GDM1 (cell line): ENCODE results near the gene ZFP69.
A peak's percentile ranks its signal among the peaks of the same experiment; 100 is the strongest.

Experiments used
- DNase-seq: peaks from one replicate; lab custom pipeline; 2025; lab: John Stamatoyannopoulos, UW

ZFP69 gene

DNA sequence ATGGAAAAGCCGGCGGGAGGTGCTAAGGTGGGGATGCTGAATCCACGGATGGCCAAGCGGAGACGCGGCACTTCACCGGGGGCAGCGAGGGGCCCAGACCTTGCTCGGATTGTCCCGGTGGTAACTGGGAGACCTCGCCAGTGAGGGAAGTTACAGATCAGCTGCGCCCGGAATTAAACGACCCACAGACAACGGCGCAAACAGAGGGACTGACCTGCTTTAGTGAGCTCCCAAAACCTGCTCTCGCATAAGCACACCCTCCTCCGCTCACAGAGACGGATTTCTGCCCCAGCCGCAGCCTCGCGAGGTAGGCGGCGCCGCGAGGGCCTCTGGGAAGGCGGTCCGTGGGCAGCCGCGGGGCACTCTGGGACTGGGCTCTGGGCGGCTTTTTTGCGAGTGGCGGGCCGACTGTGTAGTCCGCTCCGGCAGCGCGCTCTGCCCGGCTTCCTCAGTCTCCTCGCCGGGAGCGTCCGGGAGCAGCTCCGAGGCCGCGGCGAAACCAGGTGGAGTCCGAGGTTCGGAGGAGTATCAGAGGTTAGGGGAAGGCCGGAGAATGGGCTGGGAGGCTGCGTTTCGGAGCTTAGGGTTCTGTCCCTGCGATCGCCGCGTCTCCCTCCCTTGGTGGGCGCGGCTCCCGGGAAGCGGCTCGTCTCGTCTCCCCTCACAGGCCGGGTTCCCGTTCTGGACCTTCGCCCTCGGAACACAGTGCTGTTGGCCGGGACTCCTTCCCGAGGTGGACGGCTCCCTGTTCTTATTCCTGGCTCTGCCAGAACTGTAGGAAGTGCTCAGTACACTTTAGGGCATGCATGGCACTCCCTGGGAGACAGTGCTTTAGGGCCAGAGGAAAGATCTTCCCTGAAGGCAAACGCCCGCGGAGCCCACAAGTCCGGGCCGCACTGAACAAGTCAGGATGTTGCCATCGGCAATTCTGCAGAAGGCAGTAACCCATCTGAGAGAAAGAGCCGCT is 31.6 kb downstream of the ZFP69 start, which contains the start of gene EXO5:
Gene EXO5 (plus strand): TSS at position 393 of the 967 bp plus-strand sequence. CDS start 5,778 bp downstream, outside the sequence.
- peak; percentile 41 for DNase-seq

DNA sequence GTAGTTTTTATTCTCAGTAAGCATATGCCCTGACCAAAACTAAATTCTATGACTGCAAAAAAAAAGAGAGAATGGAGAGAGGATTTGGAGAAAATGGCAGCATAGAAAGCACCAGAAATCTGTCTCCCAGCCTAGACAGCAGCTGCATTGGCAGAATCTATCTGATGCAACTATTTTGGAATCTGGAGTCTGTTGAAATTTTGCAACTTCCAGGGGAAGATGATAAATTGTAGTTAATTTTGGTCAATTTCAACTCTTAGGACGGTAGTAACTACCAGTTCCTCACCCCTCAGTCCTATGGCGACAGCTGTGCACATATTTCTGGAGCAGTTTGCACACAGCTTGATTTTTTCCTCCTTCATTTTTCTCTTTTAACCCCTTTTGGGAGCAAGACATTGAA is 42.4 kb downstream of the ZFP69 start:
- DNase-seq = no peak

DNA sequence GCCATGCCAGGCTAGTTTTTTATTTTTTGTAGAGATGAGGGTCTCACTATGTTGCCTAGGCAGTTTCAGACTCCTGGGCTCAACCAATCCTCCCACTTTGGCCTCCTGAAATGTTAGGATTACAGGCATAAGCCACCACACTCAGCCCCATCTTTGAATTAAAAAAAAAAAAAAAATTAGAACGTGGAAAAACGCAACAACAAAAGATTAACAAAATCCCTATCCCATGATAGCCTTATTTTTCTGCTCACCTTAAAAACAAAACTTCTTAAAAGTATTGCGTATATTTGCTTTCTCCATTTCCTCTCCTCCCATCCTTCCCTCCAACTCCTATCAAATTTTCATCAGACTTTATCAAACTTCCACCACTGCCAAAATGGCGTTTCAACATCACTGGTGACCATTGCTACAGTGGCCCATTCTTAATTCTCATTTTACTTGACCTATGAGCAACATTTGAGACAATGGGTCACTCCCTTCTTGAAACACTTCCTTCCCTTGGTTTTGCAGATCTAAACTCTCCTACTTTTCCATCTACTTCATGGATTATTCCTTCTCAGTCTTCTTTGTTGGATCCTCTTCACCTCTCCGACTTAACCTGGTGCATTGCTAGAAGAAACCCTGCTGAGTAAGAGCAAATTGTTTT is 53.8 kb downstream of the ZFP69 start:
- no peak for DNase-seq

DNA sequence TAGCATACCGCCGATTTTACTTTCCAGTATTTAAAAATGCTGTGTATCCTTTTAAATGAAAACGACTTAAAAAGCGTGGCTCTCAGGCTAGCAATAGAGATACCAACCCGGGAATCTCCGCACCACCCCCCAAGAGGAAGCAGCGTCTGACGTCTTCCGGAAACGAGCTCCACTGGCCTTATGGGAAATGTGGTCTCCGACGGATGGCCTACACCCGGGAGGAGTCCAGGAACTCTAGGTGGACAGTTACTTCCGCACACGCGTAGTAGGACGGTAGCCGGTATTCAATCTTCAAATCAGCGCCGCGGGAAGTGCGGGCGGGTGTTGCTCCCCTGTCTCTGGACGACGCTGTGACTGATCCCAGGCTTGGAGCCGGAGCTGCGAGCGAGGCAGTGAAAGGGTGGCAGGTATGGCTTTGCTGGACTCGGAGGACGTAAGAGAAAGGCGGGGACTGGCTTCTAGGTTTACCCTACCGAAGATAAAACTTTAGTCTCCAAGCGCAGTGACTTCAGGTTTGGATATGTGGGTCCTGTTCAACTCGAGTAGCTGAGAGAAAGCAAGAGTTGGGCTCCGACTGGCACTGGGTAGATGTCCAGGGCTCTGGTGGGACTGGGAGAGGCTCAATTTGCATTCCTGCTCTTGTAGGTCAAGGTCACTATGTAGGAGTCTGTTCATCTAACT is 54.4 kb downstream of the ZFP69 start, which contains the start of gene ZNF684:
Gene ZNF684 (plus strand): TSS at position 257 of the 681 bp plus-strand sequence. CDS start 1,530 bp downstream, outside the sequence.
- peak; percentile 87 for DNase-seq

DNA sequence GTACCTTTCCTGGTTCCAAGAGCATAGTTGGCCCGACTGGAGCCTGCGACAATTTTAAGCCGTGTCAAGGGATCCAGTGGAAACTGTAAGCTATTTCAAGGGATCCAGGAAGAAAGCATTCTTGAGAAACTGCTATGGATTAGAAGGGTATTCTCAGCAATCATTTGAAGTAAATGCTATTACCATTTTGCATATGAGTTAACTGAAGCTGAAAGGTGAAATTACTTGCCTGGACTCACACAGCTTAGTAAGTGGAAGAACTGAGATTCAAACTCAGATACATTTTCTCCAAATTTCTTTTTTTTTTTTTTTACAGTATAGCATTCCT is 54.9 kb downstream of the ZFP69 start:
- DNase-seq = no peak

DNA sequence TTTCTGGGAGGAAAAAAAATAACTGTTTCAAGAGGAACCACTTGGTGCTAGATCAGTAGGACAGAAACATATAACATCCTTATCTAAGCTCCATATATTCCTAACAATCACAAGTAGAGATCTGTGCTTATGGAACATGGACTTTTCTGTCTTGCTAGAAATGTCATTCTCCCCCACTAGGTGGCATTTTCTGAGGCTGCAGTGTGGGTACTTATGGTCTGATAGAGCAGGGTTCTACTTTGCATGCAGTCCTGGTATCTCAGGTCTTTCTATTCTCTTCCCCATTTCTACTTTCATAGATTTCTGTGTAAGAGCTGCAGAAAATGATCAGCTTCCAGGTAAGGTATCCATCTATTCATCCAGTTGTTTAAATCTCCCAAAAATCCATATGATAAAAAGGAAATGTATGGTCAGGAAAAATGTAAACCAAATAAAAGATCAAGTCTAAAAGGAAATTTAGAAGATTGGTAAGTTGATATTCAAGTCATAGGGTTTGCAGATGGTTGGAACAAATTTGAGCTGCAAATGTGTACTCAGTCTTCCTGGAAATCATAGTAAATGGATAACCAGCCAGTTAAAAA is 55.8 kb downstream of the ZFP69 start:
- DNase-seq = peak; percentile 59

DNA sequence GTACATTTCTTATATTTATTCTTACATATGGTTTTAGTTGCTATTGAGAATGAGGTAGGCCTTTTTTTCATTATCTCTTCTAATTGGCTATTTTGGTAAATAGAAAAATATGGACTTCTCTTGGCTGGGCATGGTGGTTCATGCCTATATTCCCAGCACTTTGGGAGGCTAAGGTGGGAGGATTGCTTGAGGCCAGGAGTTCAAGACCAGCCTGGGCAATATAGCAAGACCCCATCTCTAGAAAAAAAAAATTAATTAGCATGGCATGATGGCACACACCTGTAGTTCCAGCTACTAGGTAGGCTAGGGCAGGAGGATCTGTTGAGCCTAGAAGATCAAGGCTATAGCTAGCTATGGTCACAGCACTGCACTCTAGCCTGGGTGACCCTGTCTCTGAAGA is 57.5 kb downstream of the ZFP69 start:
- no peak for DNase-seq

DNA sequence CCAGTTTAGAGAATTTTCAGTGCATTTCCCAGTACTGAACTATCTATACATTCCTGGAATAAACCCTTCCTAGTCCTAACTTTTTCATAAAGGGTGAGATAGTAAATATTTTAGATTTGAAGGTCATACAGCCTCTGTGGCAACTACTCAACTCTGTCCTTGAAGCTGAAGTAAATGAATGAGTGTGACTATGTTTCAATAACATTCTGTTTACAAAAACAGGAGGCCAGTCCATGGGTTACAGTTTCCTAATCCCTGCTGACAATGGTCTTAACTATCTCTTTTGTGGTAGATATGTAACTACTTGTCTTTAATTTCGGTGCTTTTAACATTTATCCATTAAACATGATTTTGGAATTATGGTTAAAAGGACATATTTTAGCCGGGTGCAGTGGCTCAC is 58.6 kb downstream of the ZFP69 start:
- no peak for DNase-seq

DNA sequence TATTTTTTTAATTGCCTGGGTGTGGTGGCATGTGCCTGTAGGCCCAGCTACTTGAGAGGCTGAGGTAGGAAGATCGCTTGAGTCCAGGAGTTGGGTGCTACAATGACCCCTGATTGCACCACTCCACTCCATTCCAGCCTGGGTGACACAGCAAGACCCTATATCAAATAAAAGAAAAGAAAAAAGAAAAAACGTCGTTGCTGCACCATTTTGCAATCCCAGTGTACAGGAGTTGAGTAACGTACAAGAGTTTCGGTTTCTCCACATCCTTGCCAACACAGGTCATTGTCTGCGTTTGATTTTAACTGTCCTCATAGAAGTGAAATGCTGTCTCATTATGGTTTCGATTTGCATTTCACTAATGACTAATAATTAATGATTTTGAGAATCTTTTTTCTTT is 62.2 kb downstream of the ZFP69 start:
- no peak for DNase-seq
